DND-41 (cell line): Measurements from ENCODE around the gene CLEC20A.

Source experiments
- CTCF ChIP-seq: IDR thresholded peaks from 2 replicates; pipeline ENCODE4 v1.5.1; 2012; ENCODE audit warnings: borderline replicate concordance, low read length, moderate library complexity, mild to moderate bottlenecking; ENCODE audit not compliant: poor library complexity, severe bottlenecking; ENCODE audit errors: extremely low read depth
- EZH2 ChIP-seq: IDR thresholded peaks from 3 replicates; pipeline ENCODE4 v1.6.1; 2012; ENCODE audit warnings: borderline replicate concordance, low read depth, mild to moderate bottlenecking, moderate library complexity, low read length, inconsistent platforms; ENCODE audit not compliant: severe bottlenecking

GRCh38 chr1:178457651-178458050 lies 39.1 kb downstream of the CLEC20A start:
- no peak for TF ChIP-seq CTCF
- no peak for TF ChIP-seq EZH2
